ENCODE results near the gene SRSF9. TPM values are rescaled to one million over a fixed set of nuclear protein-coding genes. Genes with fewer than 3 reads are reported as not detected.
A peak's percentile ranks its signal among the peaks of the same experiment; 100 is the strongest.
"Not testable (repeated sequence)": the region's sequence is repeated elsewhere in the genome, so short reads cannot be mapped to it uniquely, and the experiment has no call there.

SRSF9 gene
- total RNA-seq = 115 TPM
- long read RNA-seq, transcript SRSF9-201 (4 exons, 1,201 nt) = major isoform, 157 of 174 reads
- long read RNA-seq, partial matches to known transcripts = 3 of 174 reads
- long read RNA-seq, other reads (novel, unspliced or antisense) = 11 of 174 reads

- peak within 1 kb of the TSS; percentile 94 for H3K27ac ChIP-seq
- ATAC-seq (peak; percentile 97), DNase-seq (peak; percentile 97)
- H3K9me3 ChIP-seq = no peaks in the 10 kb centered on the region
- H3K27me3 ChIP-seq (ENCODE audit: low read depth) = no peaks in the 10 kb centered on the region
- peak within 1 kb of the TSS; percentile 93 for H3K4me3 ChIP-seq
- H3K36me3 ChIP-seq = peaks cover 31% of the 10 kb centered on the region
- TF ChIP-seq CTCF (IDR thresholded peaks at IDR 0.05) = peak; percentile 92
- intact Hi-C loops (cut with DNase I) = no loop called here
- H3K4me1 ChIP-seq = peaks cover 36% of the 10 kb centered on the region
Observed at GRCh38 chr12:120469450-120470149, at the start of gene SRSF9. Gene SRSF9 (minus strand): TSS chr12:120469748. CDS start chr12:120469609, 139 bp downstream.

GRCh38 chr12:120519324-120519723 is 49.8 kb upstream of the SRSF9 start:
- ATAC-seq; H3K9me3 ChIP-seq; H3K27ac ChIP-seq; intact Hi-C loops (cut with DNase I); H3K4me1 ChIP-seq; DNase-seq; H3K27me3 ChIP-seq (ENCODE audit: low read depth); H3K4me3 ChIP-seq: not testable (repeated sequence)
- H3K36me3 ChIP-seq = peaks cover 48% of the 10 kb centered on the region

- H3K9me3 ChIP-seq = no peaks in the 10 kb centered on the region
Observed at GRCh38 chr12:120515496-120515895, 45.9 kb upstream of the SRSF9 start.

GRCh38 chr12:120514002-120514401 is 44.5 kb upstream of the SRSF9 start:
- no peak for DNase-seq
- Histone ChIP-seq H3K9me3 (no peaks in the 10 kb centered on the region), H3K36me3 (peaks cover 81% of the 10 kb centered on the region), H3K27me3 (ENCODE audit: low read depth) (no peaks in the 10 kb centered on the region), H3K4me1 (no peaks in the 10 kb centered on the region), H3K27ac (no peak overlapping the region), H3K4me3 (no peak overlapping the region)
- intact Hi-C loops (cut with DNase I) = no loop called here
- no peak for TF ChIP-seq CTCF (IDR thresholded peaks at IDR 0.05)
- no peak for ATAC-seq

More at GRCh38 chr12:120515496-120515895, 45.9 kb upstream of the SRSF9 start:
- ATAC-seq (no peak), DNase-seq (no peak)
- TF ChIP-seq CTCF (IDR thresholded peaks at IDR 0.05) = no peak
- no peaks in the 10 kb centered on the region for H3K4me1 ChIP-seq
- intact Hi-C loops (cut with DNase I) = no loop called here
- H3K4me3 ChIP-seq = no peak overlapping the region
- H3K27ac ChIP-seq = no peak overlapping the region
- peaks cover 71% of the 10 kb centered on the region for H3K36me3 ChIP-seq
- H3K27me3 ChIP-seq (ENCODE audit: low read depth) = no peaks in the 10 kb centered on the region

GRCh38 chr12:120508537-120508936 is 39.0 kb upstream of the SRSF9 start:
- ATAC-seq (no peak), DNase-seq (no peak)
- Histone ChIP-seq H3K4me3 (no peak overlapping the region), H3K27ac (no peak overlapping the region), H3K4me1 (no peaks in the 10 kb centered on the region), H3K36me3 (peaks cover 93% of the 10 kb centered on the region), H3K27me3 (ENCODE audit: low read depth) (no peaks in the 10 kb centered on the region), H3K9me3 (no peaks in the 10 kb centered on the region)
- intact Hi-C loops (cut with DNase I) = no loop called here
- no peak for TF ChIP-seq CTCF (IDR thresholded peaks at IDR 0.05)

- no peak for DNase-seq
- no peak overlapping the region for H3K4me3 ChIP-seq
- no peaks in the 10 kb centered on the region for H3K9me3 ChIP-seq
- no peaks in the 10 kb centered on the region for H3K27me3 ChIP-seq (ENCODE audit: low read depth)
- no peaks in the 10 kb centered on the region for H3K4me1 ChIP-seq
- no peak overlapping the region for H3K27ac ChIP-seq
- intact Hi-C loops (cut with DNase I) = no loop called here
- TF ChIP-seq CTCF (IDR thresholded peaks at IDR 0.05) = no peak
- peaks cover 91% of the 10 kb centered on the region for H3K36me3 ChIP-seq
- no peak for ATAC-seq
Observed at GRCh38 chr12:120504587-120504986, 35.0 kb upstream of the SRSF9 start.

Measured in lower lobe of right lung (tissue), 2 donors.